GM12891 (cell line): ENCODE results near the gene HPD.
"Not testable (repeated sequence)": the region's sequence is repeated elsewhere in the genome, so short reads cannot be mapped to it uniquely, and the experiment has no call there.

ENCODE experiments used
- DNase-seq: peaks from one replicate; pipeline ENCODE4 v3.0.0; 2011; ENCODE audit warnings: low spot score; ENCODE audit not compliant: insufficient read length
- FAIRE-seq: peaks from 2 replicates; lab custom pipeline; 2011; peaks lifted over from hg19 to GRCh38; lab: Jason Lieb, UNC
- PAX5 ChIP-seq: IDR thresholded peaks from 2 replicates; pipeline ENCODE4 v1.6.1; 2011; ENCODE audit warnings: low read length, moderate library complexity, mild to moderate bottlenecking; ENCODE audit not compliant: insufficient read depth, severe bottlenecking
- POLR2A ChIP-seq: IDR thresholded peaks from 2 replicates; pipeline ENCODE4 v1.6.1; 2011; ENCODE audit warnings: low read depth, low read length, control low read depth
- POLR2AphosphoS5 ChIP-seq: IDR thresholded peaks from 2 replicates; pipeline ENCODE4 v1.6.1; 2011; ENCODE audit warnings: low read depth, low read length, control low read depth
- POU2F2 ChIP-seq: IDR thresholded peaks from 2 replicates; pipeline ENCODE4 v1.6.1; 2011; ENCODE audit warnings: low read depth, mild to moderate bottlenecking, control low read depth, low read length, moderate library complexity
- SPI1 ChIP-seq: IDR thresholded peaks from 2 replicates; pipeline ENCODE4 v1.6.1; 2011; ENCODE audit warnings: low read depth, low read length, control low read depth
- TAF1 ChIP-seq: IDR thresholded peaks from 2 replicates; pipeline ENCODE4 v1.6.1; 2011; ENCODE audit warnings: low read depth, low read length, control low read depth

The HPD gene

DNA sequence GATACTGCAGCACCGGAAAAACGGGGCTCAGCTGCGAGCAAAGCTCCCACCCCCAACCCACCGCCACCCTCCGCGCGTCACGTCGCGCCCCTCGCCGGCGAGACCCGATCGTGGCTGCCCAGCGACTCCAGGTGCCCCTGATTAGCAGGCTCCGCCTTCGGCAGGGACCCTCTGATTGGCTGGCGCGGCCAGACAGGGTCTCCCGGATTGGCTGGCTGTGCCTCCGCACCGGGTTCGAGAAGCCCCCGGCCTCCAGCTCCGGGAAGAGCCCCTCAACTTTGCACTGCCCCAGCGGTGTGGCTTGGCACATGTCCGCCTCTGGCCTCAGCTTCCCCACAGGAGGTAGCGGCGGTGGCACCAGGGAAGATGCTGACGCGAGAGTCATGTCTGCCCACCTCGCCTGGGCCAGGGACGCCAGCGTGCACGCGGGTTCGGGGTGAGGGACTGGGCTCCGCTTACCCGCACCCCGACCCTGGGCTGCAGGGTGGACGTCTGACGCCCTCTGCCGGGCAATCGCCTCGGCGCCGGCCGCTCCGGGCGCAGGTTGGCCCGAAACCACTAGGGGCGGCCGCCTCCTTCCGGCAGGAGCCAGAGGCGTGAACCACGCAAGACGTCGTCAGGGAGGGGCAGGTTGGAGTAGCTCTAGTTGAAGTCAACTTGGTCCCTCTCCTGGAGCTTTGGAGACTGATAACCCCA, 64.7 kb downstream of the HPD start:
- DNase-seq (no peak), FAIRE-seq (peak; percentile 98)
- TF ChIP-seq POU2F2 (peak; percentile 47), PAX5 (peak; percentile 84), TAF1 (no peak)

GRCh38 chr12:121793440-121793837, 65.2 kb downstream of the HPD start, which contains the start of gene RHOF:
TSS of gene RHOF (minus strand) at chr12:121793688. CDS start at chr12:121793633, 55 bp downstream.
- FAIRE-seq (no peak), DNase-seq (no peak)
- TF ChIP-seq SPI1 (no peak), POU2F2 (no peak), TAF1 (no peak), PAX5 (no peak), POLR2A (no peak)

- no peak for DNase-seq
- peak; percentile 50 for FAIRE-seq
- 0 out of 2 replicates have a peak, but pooled peaks have one; percentile 16 for TF ChIP-seq POU2F2
- TF ChIP-seq TAF1 = peak; percentile 26; the same call in 1 of the 2 replicates
- TF ChIP-seq POLR2A = 0 out of 2 replicates have a peak, but pooled peaks have one; percentile 29
- TF ChIP-seq POLR2AphosphoS5 = no peak
These were observed 65.8 kb downstream of the HPD start for GRCh38 chr12:121792607-121793439.

- FAIRE-seq = no peak
- no peak for DNase-seq
- TF ChIP-seq POLR2AphosphoS5 (no peak), PAX5 (no peak), POLR2A (no peak), SPI1 (no peak), TAF1 (no peak), POU2F2 (no peak)
These were observed 66.7 kb downstream of the HPD start for GRCh38 chr12:121791671-121792551.

DNA sequence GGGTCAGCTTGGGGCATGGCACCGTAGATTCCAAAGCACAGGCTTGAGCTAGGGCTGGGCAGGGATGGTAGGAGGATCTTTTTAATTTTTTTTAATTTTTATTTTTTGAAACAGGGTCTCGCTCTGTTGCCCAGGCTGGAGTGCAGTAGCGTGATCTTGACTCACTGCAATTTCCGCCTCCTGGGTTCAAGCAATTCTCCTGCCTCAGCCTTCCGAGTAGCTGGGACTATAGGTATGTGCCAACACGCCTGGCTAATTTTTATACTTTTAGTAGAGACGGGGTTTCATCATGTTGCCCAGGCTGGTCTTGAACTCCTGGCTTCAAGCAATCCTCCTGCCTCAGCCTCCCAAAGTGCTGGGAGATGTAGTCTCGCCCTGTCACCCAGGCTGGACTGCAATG, 67.9 kb downstream of the HPD start:
- not testable (repeated sequence) for FAIRE-seq

GRCh38 chr12:121789800-121790728, 68.6 kb downstream of the HPD start:
- TF ChIP-seq POU2F2 = no peak
- no peak; the same call in 1 of the 2 replicates for TF ChIP-seq POLR2A
- TF ChIP-seq SPI1 = 0 out of 2 replicates have a peak, but pooled peaks have one; percentile 29
- 0 out of 2 replicates have a peak, but pooled peaks have one; percentile 22 for TF ChIP-seq TAF1
- peak; percentile 86 for FAIRE-seq

More for the DNA sequence above, 67.9 kb downstream of the HPD start:
- DNase-seq = not testable (repeated sequence)

More at GRCh38 chr12:121789800-121790728, 68.6 kb downstream of the HPD start:
- peak; percentile 77 for DNase-seq
